Kidney epithelial cell (primary cell): ENCODE results near the gene EML4. TPM values are rescaled to one million over a fixed set of nuclear protein-coding genes. Genes with fewer than 3 reads are reported as not detected.

Source experiments
- DNase-seq: peaks from one replicate; pipeline ENCODE4 v3.0.0-alpha.2; 2010; ENCODE audit warnings: low read depth
- H3K27me3 ChIP-seq: 2 replicates; pipeline ENCODE4 v1.6.0; 2011; ENCODE audit warnings: low read length; ENCODE audit not compliant: control insufficient read depth, insufficient read depth
- H3K36me3 ChIP-seq: 2 replicates; pipeline ENCODE4 v1.5.1; 2011; ENCODE audit warnings: low read length; ENCODE audit not compliant: control insufficient read depth, insufficient read depth
- H3K4me3 ChIP-seq: 2 replicates; pipeline ENCODE4 v1.5.1; 2011; ENCODE audit warnings: low read depth, mild to moderate bottlenecking, control low read depth, low read length
- total RNA-seq: library from RNA; depleted of rRNA; stranded (reverse); fragments of >200 nt; gene quantifications from 2 replicates; pipeline ENCODE4 v1.2.3, GENCODE V29; 2015
- TF ChIP-seq, protein P1 (sequence below): IDR thresholded peaks from 2 replicates; pipeline ENCODE4 v1.5.1; 2011; ENCODE audit warnings: mild to moderate bottlenecking, moderate library complexity, low read length, control low read depth, inconsistent platforms; ENCODE audit not compliant: insufficient read depth, poor library complexity, severe bottlenecking

The EML4 gene
- total RNA-seq, 1 donor from 2014 or later = 33.8 TPM

DNA sequence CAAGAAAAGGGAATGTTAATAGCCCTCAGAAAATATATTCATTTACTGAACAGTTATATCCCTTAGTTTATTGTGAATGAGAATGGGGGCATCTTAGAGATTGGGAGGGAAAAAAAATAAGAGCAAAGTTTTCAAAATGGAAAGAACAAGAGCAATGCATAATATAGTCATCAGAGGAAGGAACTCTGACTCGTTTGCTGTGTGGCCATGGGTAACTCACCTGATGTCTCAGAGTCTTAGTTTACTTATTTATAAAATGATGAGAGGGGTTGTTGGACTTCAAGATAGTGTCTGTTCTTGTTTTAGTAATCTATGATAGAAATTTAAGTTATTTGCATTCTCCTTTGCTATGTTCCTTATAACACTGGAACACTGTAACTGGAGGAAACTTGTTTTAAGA, 70.7 kb downstream of the EML4 start:
- no peak overlapping the region for H3K4me3 ChIP-seq
- H3K27me3 ChIP-seq = no peaks in the 10 kb centered on the region
- TF ChIP-seq, protein P1, sequence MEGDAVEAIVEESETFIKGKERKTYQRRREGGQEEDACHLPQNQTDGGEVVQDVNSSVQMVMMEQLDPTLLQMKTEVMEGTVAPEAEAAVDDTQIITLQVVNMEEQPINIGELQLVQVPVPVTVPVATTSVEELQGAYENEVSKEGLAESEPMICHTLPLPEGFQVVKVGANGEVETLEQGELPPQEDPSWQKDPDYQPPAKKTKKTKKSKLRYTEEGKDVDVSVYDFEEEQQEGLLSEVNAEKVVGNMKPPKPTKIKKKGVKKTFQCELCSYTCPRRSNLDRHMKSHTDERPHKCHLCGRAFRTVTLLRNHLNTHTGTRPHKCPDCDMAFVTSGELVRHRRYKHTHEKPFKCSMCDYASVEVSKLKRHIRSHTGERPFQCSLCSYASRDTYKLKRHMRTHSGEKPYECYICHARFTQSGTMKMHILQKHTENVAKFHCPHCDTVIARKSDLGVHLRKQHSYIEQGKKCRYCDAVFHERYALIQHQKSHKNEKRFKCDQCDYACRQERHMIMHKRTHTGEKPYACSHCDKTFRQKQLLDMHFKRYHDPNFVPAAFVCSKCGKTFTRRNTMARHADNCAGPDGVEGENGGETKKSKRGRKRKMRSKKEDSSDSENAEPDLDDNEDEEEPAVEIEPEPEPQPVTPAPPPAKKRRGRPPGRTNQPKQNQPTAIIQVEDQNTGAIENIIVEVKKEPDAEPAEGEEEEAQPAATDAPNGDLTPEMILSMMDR = no peak
- no peaks in the 10 kb centered on the region for H3K36me3 ChIP-seq
- DNase-seq = no peak

DNA sequence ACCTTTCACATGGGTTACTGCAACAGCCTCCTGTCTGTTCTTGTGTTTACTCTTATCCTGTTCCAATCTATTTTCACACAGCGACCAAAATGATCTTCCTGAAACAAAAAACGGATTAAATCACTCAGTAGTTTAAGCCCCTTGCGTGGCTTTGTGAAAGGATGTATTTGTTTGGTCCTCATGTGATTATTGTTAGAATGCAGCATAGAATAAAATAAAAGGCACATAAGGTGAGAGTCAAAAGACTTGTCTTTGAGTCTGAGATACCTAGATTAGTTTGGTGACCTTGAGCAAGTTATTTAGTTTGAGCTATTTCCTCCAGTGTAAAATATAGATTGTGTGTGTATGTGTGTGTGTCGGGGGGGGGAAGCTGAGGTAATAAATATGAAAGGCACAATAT, 72.4 kb downstream of the EML4 start:
- Histone ChIP-seq H3K27me3 (no peaks in the 10 kb centered on the region), H3K4me3 (no peak overlapping the region)
- TF ChIP-seq, protein P1 = no peak

DNA sequence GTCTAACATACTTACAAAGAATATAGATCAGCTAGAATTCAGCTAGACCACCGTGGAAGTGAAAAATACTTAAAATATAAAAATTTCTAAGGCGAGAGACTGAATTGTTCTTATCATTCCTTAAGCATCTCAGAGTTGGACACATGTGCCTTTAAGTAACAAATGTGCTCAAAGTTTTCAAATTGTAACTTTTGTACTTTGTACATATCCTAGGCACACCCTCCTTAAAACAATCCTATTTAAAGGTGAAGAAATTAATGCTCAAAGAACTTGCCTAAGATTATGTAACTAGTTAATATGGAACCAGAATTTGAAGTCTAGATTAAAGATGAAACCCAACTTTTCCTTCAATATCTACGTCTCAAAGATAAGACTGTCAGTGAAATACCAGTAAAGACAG, 74.1 kb downstream of the EML4 start:
- DNase-seq = no peak
- no peak overlapping the region for H3K4me3 ChIP-seq
- no peaks in the 10 kb centered on the region for H3K27me3 ChIP-seq
- TF ChIP-seq, protein P1 = no peak
- H3K36me3 ChIP-seq = no peaks in the 10 kb centered on the region

More for the DNA sequence above, 72.4 kb downstream of the EML4 start:
- DNase-seq = no peak
- H3K36me3 ChIP-seq = no peaks in the 10 kb centered on the region

DNA sequence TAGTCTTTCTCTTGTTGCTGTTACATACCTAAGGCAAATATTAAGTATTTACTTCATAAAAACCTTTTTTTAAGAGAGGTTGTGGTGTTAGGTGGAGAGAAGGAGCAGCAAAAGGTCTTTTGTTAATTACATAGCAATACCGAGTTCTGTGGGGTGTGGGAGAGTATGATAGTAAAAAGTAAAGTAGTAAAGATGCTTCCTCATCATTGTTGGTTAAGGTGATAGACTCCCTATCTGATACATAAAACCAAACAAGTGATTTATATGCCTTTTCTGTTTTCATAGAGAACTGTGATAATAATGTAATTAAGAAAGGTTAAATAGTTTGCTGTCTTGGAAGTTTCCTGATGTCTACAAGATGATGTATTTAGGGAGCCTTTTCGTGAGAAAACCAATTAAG, 75.4 kb downstream of the EML4 start:
- no peaks in the 10 kb centered on the region for H3K36me3 ChIP-seq
- DNase-seq = no peak
- TF ChIP-seq, protein P1 = no peak
- H3K4me3 ChIP-seq = no peak overlapping the region
- no peaks in the 10 kb centered on the region for H3K27me3 ChIP-seq

DNA sequence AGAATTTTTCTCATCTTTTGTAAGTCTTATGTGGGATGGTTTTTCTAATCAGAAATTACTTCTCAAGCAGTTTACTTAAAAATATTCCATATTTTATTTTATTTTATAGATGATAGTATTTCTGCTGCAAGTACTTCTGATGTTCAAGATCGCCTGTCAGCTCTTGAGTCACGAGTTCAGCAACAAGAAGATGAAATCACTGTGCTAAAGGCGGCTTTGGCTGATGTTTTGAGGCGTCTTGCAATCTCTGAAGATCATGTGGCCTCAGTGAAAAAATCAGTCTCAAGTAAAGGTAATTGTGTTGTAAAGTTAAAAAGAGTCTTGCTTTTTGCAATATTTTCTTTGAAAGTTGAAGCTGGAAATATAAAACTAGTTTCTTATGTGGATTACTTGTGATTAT, 76.2 kb downstream of the EML4 start:
- Histone ChIP-seq H3K4me3 (no peak overlapping the region), H3K36me3 (no peaks in the 10 kb centered on the region), H3K27me3 (no peaks in the 10 kb centered on the region)
- TF ChIP-seq, protein P1 = no peak
- DNase-seq = no peak

DNA sequence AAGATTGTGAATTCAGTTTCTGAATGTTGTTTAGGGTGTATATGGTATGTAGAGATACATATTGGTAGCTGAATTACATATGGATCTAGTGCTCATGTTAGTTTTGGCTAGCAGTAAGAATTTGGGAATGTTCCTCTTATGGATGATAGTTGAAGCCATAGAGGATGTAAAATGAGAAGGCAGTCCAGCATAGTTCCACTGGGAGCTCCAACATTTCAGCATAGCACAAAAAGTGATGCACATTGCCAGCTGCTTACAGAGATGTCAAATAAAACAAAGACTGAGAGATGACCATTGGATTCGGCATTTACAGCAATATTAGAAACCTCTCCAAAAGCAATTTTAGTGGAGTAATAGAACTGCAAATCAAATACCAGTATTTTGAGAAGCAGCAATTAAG, 77.4 kb downstream of the EML4 start:
- TF ChIP-seq, protein P1 = no peak
- no peaks in the 10 kb centered on the region for H3K36me3 ChIP-seq
- DNase-seq = no peak
- no peaks in the 10 kb centered on the region for H3K27me3 ChIP-seq
- no peak overlapping the region for H3K4me3 ChIP-seq
